HG03571 (cell line): ENCODE data around the gene PRKAG2.

Experiments used
- ATAC-seq: cut with Tn5 transposase; IDR thresholded peaks from one replicate; pipeline ENCODE4 v1.9.1; 2021; ENCODE audit not compliant: unreplicated experiment

PRKAG2 gene

GRCh38 chr7:151900986-151901621 lies 24.2 kb upstream of the PRKAG2 start:
- no peak for ATAC-seq

- ATAC-seq, result no peak
Observed at GRCh38 chr7:151900591-151900985, 23.7 kb upstream of the PRKAG2 start.

GRCh38 chr7:151899513-151900360 lies 22.8 kb upstream of the PRKAG2 start:
- no peak for ATAC-seq

- no peak for ATAC-seq
Observed at GRCh38 chr7:151897951-151898686, 21.2 kb upstream of the PRKAG2 start.

- ATAC-seq, result no peak
Observed at GRCh38 chr7:151897161-151897731, 20.3 kb upstream of the PRKAG2 start.

GRCh38 chr7:151896486-151896885 lies 19.6 kb upstream of the PRKAG2 start:
- ATAC-seq, result no peak

- no peak for ATAC-seq
Observed at GRCh38 chr7:151896086-151896485, 19.2 kb upstream of the PRKAG2 start.

GRCh38 chr7:151895631-151896031 lies 18.7 kb upstream of the PRKAG2 start:
- no peak for ATAC-seq

GRCh38 chr7:151895008-151895630 lies 18.2 kb upstream of the PRKAG2 start:
- no peak for ATAC-seq

- no peak for ATAC-seq
Observed at GRCh38 chr7:151894111-151895007, 17.4 kb upstream of the PRKAG2 start.

- ATAC-seq, result no peak
Observed at GRCh38 chr7:151893405-151893923, 16.5 kb upstream of the PRKAG2 start.

- no peak for ATAC-seq
Observed at GRCh38 chr7:151891753-151892152, 14.8 kb upstream of the PRKAG2 start.

- no peak for ATAC-seq
Observed at GRCh38 chr7:151891182-151891581, 14.3 kb upstream of the PRKAG2 start.

- ATAC-seq, result no peak
Observed at GRCh38 chr7:151890355-151891004, 13.6 kb upstream of the PRKAG2 start.

- no peak for ATAC-seq
Observed at GRCh38 chr7:151889406-151890354, 12.8 kb upstream of the PRKAG2 start.

- no peak for ATAC-seq
Observed at GRCh38 chr7:151888079-151889067, 11.5 kb upstream of the PRKAG2 start.

- ATAC-seq, result no peak
Observed at GRCh38 chr7:151886783-151887182, 9.9 kb upstream of the PRKAG2 start.
